Measurements from ENCODE around the gene CCDC157.
A peak's percentile ranks its signal among the peaks of the same experiment; 100 is the strongest.
"Not testable (repeated sequence)": the region's sequence is repeated elsewhere in the genome, so short reads cannot be mapped to it uniquely, and the experiment has no call there.

Gene CCDC157

GRCh38 chr22:30325724-30326254, 31.0 kb upstream of the CCDC157 start:
- DNase-seq (ENCODE audit: low spot score), result no peak

- DNase-seq (ENCODE audit: low spot score), result no peak
These were observed 30.5 kb upstream of the CCDC157 start for GRCh38 chr22:30326255-30326705.

GRCh38 chr22:30326706-30327362, 30.0 kb upstream of the CCDC157 start, which contains the start of gene TBC1D10A:
Gene TBC1D10A, minus strand, starts transcription at chr22:30326941. Its CDS starts 60 bp downstream, at chr22:30326881.
- DNase-seq (ENCODE audit: low spot score), result peak; percentile 97

GRCh38 chr22:30327864-30328345, 28.9 kb upstream of the CCDC157 start:
- no peak for DNase-seq (ENCODE audit: low spot score)

- DNase-seq (ENCODE audit: low spot score), result no peak
These were observed 28.2 kb upstream of the CCDC157 start for GRCh38 chr22:30328466-30329049.

GRCh38 chr22:30332551-30332950, 24.3 kb upstream of the CCDC157 start:
- peak; percentile 98 for DNase-seq (ENCODE audit: low spot score)

GRCh38 chr22:30332994-30333706, 23.7 kb upstream of the CCDC157 start:
- peak; percentile 90 for DNase-seq (ENCODE audit: low spot score)

- no peak for DNase-seq (ENCODE audit: low spot score)
These were observed 23.1 kb upstream of the CCDC157 start for GRCh38 chr22:30333707-30334087.

GRCh38 chr22:30334646-30335045, 22.2 kb upstream of the CCDC157 start:
- DNase-seq (ENCODE audit: low spot score), result no peak

GRCh38 chr22:30335236-30335635, 21.6 kb upstream of the CCDC157 start:
- no peak for DNase-seq (ENCODE audit: low spot score)

- no peak for DNase-seq (ENCODE audit: low spot score)
These were observed 19.9 kb upstream of the CCDC157 start for GRCh38 chr22:30336752-30337460.

- DNase-seq (ENCODE audit: low spot score), result no peak
These were observed 19.4 kb upstream of the CCDC157 start for GRCh38 chr22:30337461-30337778.

GRCh38 chr22:30338341-30338740, 18.5 kb upstream of the CCDC157 start:
- not testable (repeated sequence) for DNase-seq (ENCODE audit: low spot score)

- no peak for DNase-seq (ENCODE audit: low spot score)
These were observed 18.0 kb upstream of the CCDC157 start for GRCh38 chr22:30338802-30339201.

GRCh38 chr22:30340911-30341685, 15.7 kb upstream of the CCDC157 start:
- DNase-seq (ENCODE audit: low spot score), result peak; percentile 97

- DNase-seq (ENCODE audit: low spot score), result no peak
These were observed 12.2 kb upstream of the CCDC157 start for GRCh38 chr22:30344447-30345200.

GRCh38 chr22:30347255-30347892, 9.4 kb upstream of the CCDC157 start:
- no peak for DNase-seq (ENCODE audit: low spot score)

- no peak for DNase-seq (ENCODE audit: low spot score)
These were observed 8.4 kb upstream of the CCDC157 start for GRCh38 chr22:30348404-30348803.

- no peak for DNase-seq (ENCODE audit: low spot score)
These were observed 8.0 kb upstream of the CCDC157 start for GRCh38 chr22:30348809-30349208.

- no peak for DNase-seq (ENCODE audit: low spot score)
These were observed 5.6 kb upstream of the CCDC157 start for GRCh38 chr22:30351226-30351625.

Data from COLO829 (cell line).